Fibroblast of skin of right biceps (primary cell): ENCODE data around the gene SYNE2.
"Not testable (repeated sequence)": the region's sequence is repeated elsewhere in the genome, so short reads cannot be mapped to it uniquely, and the experiment has no call there.

Experiments
- DNase-seq: peaks from one replicate; pipeline ENCODE4 v3.0.0-alpha.2; 2013

The SYNE2 gene

DNA sequence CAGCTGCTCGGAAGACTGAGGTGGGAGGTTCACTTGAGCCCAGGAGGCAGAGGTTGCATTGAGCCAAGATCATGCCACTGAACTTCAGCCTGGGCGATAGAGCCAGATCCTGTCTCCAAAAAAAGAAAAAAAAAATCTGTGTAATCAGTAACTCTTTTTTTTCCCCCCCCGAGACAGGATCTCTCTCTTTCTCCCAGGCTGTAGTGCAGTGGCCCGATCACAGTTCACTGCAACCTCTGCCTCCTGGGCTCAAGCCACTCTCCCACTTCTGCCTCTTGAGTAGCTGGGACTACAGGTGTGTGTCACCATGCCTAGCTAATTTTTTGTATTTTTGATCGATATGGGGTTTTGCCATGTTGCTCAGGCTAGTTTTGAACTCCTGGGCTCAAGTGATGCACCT is 113.6 kb downstream of the SYNE2 start:
- DNase-seq = no peak

DNA sequence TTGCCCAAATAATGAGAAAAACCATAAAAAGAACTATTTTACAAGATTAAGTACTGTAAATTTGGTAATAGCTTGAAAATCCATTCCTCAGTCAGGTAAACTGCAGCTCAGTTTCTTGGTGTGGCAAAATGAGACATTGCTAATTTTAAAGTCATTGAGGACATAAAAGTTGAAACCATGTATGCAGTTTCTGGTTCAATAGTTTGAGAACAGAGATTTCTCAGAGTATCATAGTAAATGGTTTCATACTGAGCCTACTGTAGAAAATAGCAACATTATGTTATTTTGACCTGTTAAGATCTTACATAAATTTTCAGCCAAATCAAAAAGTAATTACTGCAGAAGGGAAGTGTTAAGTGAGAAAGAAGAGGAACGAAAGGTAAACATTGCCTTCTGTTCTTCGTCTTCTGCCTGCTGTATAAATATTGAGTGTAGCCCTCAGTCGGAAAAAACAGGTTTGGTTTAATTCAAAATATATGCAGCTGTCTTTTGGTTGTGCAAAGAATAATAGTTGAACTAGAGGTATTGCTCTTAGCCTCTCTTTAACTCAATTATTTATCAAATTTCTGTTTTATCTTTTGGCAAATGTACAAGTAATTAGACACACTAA is 119.6 kb downstream of the SYNE2 start:
- DNase-seq = no peak

GRCh38 chr14:63974176-63974575 is 121.4 kb downstream of the SYNE2 start:
- no peak for DNase-seq

DNA sequence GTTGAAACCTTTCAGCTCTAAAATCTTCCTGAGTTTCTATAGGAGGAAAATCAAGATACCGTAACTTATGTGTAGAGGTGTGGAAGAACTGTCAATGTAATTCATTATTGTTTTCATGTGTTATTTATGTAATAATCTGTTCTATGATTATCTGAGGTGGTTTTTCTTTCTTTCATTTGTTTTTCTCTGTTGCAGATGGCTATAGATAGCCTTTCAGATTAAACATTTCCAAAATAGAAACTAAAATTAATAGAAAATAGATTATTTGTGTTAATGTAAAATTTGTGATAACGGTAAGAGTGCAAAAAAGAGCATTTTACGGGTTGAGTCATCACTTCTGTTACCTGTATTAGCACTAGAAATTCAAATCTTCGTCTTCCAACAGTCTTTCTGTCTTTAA is 128.8 kb downstream of the SYNE2 start:
- DNase-seq = no peak

DNA sequence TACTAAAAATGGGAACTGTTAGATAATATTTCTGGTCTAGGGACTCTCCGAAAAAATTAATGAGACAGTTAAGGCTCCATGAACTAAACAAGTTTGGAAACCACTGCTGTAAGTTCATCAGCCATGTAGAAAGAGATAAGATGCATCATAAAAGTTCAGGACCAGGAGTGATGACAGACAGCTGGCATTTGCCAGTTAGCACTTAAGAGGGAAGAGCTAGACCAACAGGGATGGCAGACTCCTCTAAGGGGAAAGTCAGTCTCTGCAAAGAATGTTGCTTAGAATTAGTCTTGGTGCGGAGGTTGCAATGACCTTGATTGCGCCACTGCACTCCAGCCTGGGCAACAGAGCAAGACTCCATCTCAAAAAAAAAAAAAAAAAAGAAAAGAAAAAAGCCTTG is 129.4 kb downstream of the SYNE2 start:
- DNase-seq = no peak

- no peak for DNase-seq
Measured at GRCh38 chr14:63982629-63983028, 129.8 kb downstream of the SYNE2 start.

GRCh38 chr14:63986789-63987533 is 134.2 kb downstream of the SYNE2 start:
- peak; percentile 78 for DNase-seq

- DNase-seq = no peak
Measured at GRCh38 chr14:63988579-63988978, 135.8 kb downstream of the SYNE2 start.

- no peak for DNase-seq
Measured at GRCh38 chr14:63991833-63992232, 139.0 kb downstream of the SYNE2 start.

DNA sequence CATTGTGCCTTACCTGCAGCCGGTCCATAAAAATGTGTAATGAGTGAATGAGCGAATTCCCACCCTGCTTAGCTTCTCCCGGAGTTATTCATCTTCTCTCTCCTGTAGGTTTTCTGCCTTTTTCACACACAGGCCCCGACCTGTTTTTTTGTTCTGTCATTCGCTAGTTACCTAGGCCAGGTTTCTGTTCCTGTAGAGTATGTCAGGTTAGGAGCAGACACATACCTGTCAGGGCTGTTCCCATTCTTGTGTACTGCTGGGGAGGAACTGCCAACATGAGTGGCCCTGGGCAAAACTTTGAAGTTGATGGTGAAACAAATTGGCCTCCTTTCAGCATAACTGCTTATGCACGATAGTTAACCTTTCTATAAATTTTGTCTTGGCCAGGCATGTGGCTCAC is 140.1 kb downstream of the SYNE2 start:
- DNase-seq = no peak

- DNase-seq = no peak
Measured at GRCh38 chr14:63993992-63994391, 141.2 kb downstream of the SYNE2 start.

- DNase-seq = no peak
Measured at GRCh38 chr14:63995285-63995684, 142.5 kb downstream of the SYNE2 start.

DNA sequence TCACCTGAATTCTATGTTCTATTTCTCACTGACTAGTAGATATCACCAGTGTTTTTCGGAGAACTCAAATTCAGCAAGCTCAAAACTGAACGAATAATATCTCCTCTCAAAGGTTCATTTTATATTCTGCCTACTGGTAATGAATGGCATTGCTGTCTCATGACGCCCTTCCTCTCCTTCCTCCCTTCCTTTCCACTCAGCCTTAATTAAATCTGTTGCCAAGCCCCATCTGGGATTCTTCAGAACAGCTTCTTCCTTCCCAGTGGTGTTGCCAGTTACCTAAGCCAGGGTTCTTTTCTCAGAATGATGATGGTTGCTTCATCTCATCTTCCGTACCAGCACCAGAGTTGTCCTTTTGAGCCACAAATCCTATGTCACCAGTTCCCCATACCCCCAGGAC is 143.2 kb downstream of the SYNE2 start:
- no peak for DNase-seq

GRCh38 chr14:63996625-63997220 is 143.9 kb downstream of the SYNE2 start:
- DNase-seq = peak; percentile 70

GRCh38 chr14:64000749-64001148 is 147.9 kb downstream of the SYNE2 start:
- DNase-seq = no peak

- no peak for DNase-seq
Measured at GRCh38 chr14:64005822-64006221, 153.0 kb downstream of the SYNE2 start.

DNA sequence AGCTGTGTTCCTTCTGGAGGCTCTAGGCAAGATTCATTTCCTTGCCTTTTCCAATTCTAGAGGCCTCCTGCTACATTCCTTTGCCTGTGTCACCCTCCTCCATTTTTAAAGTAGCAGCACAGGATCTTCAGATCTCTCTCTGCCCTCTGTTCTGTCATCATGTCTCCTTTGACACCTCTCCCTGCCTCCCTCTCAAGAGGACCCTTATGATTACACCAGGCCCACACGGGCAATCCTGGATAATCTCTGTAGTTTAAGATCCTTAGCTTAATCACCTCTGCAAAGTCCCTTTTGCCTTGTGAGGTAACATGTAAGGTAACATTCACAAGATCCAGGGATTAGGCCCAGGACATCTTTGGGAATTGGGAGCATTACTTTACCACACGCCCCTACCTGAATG is 155.2 kb downstream of the SYNE2 start:
- DNase-seq = no peak

GRCh38 chr14:64012003-64012402 is 159.2 kb downstream of the SYNE2 start:
- DNase-seq = no peak

DNA sequence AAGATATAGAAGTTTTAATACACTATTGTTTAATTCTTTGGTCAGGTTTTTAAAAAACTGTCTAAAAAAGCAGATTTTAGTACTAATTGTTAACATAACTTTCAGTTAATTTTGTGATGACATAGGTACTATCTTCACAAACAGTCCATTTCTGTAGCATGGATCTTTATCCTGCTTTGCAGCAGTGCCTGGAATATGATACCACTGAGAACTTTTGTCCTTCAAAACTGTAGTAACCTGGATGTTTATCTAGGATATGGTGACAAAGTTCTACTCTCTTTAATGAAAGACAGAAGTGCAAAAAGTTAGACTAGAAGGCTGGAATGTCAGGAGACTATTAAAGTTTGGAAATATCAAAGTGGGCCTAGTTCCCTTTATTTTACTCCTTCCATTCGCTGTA is 159.9 kb downstream of the SYNE2 start:
- DNase-seq = no peak

DNA sequence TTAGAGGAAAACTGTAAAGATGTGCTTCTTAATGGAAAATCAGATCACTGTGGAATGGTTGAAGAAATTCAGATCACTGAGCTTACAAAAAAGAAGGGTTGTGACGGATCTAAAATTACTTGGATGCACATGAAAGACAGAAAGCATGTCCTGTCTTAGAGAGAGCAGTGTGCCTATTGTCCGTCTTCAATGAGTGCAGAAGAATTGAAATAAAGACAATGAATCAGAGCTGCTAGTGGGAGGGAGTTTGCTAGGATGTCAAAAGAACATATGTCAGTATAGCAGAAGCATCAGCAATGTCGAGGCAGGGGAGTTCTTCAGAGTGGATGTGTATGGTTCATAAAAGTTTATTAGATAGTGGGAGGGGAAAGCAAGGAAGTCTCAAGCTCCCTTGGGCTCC is 172.7 kb downstream of the SYNE2 start:
- DNase-seq = no peak

GRCh38 chr14:64026600-64026999 is 173.8 kb downstream of the SYNE2 start:
- no peak for DNase-seq

DNA sequence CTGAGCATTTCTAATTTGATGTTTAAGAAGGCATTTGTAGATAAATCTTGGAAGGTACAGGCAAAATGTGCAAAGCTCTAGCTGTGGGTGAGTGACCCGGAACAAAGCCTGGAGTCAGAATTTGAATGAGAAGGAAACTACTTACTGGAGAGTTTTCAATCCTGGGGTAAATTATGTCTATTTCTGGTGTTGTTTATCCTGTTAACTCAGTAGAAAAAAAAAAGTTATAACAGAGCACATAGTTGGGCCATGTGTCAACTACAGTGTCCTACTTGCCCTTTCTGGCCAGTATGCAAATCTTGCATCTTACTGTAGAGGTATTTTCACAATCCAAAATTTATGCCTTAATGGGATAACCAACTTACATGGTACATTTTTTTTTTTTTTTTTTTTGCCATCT is 182.3 kb downstream of the SYNE2 start:
- DNase-seq = peak; percentile 33

GRCh38 chr14:64037869-64038745 is 185.3 kb downstream of the SYNE2 start:
- not testable (repeated sequence) for DNase-seq
